Stimulated activated naive CD8-positive, alpha-beta T cell treated with anti-CD3 and anti-CD28 coated beads, Interleukin-15, Interleukin-2, amounts not matched to agents 100 ng/mL and 50 ng/mL, for 24 hours (primary cell): Measurements from ENCODE around the gene ZNF277.

Experiments used
- H3K27ac Mint-ChIP-seq: one replicate; pipeline ENCODE4 v1.8.0; 2021; ENCODE audit warnings: mild to moderate bottlenecking, mixed read lengths
- H3K27me3 Mint-ChIP-seq: one replicate; pipeline ENCODE4 v1.8.0; 2021; ENCODE audit warnings: mixed read lengths
- H3K36me3 Mint-ChIP-seq: one replicate; pipeline ENCODE4 v1.8.0; 2021; ENCODE audit warnings: low read depth, mixed read lengths
- H3K4me1 Mint-ChIP-seq: one replicate; pipeline ENCODE4 v1.8.0; 2021; ENCODE audit warnings: low read depth, mixed read lengths
- H3K4me3 Mint-ChIP-seq: one replicate; pipeline ENCODE4 v1.8.0; 2021; ENCODE audit warnings: mild to moderate bottlenecking, mixed read lengths
- H3K9me3 Mint-ChIP-seq: one replicate; pipeline ENCODE4 v1.8.0; 2021; ENCODE audit warnings: mixed read lengths

ZNF277 gene

DNA sequence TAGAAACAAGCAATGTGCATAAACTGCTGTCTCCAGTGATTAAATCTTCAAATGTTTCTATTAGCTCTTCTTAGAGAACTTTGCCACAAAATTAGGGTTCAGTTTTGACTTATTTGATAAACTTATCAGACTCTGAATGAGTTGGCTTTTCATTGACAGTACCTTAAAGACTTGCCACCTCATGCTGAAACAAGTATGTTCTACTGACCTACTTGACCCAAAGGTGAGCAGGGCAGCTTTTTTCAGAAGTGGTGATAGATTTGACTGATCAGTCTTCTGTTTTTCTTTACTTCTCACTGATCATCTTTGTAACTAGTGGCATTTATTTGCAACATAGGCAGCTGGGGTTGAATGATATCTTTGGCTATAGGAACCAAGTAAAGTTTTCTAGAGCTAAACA, 7.8 kb downstream of the ZNF277 start:
- Mint-ChIP-seq H3K4me1 (peaks cover 21% of the 10 kb centered on the region), H3K4me3 (no peak overlapping the region)

DNA sequence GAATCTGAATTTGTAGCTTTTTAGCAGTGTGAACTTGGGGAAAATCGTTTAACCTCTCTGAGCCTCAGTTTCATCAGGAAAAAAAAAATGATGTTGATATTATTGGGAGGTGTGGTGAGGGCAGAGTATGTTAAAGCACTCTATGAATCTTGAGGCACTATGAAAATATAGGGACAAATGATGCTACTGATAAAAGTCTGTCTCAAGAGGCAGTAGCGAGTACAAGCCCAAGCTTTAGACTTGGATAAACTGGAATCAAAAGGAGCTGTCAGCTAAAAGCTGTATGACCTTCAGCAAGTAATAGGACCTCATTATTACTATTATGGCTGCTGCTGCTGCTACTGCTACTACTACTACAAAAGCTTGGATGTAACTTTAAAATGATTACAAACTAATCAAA, 8.4 kb downstream of the ZNF277 start:
- no peaks in the 10 kb centered on the region for H3K27me3 Mint-ChIP-seq
- no peak overlapping the region for H3K4me3 Mint-ChIP-seq
- H3K9me3 Mint-ChIP-seq, result no peaks in the 10 kb centered on the region
- no peak overlapping the region for H3K27ac Mint-ChIP-seq
- H3K4me1 Mint-ChIP-seq, result peaks cover 21% of the 10 kb centered on the region
- peaks cover 19% of the 10 kb centered on the region for H3K36me3 Mint-ChIP-seq

More for the DNA sequence above, 7.8 kb downstream of the ZNF277 start:
- H3K9me3 Mint-ChIP-seq, result no peaks in the 10 kb centered on the region
- no peak overlapping the region for H3K27ac Mint-ChIP-seq
- H3K36me3 Mint-ChIP-seq, result peaks cover 19% of the 10 kb centered on the region
- H3K27me3 Mint-ChIP-seq, result no peaks in the 10 kb centered on the region

DNA sequence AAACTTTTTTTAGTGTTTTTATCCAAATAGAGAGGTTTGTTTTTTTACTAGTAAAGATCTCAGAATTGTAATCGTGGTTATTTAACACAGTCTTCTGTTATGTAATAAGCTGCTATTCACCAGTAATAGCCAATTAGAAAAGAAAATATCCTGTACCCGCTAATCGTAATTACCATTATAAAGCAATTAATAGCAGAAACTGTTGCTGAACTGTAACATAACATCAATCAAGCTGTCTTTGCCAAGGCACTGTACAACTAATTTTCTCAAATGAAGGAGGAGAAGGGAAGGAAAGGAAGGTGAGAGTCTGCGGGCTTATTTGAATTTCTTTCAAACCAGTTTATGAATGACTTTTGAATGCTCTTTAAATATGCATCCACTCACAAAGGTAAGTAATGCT, 9.3 kb downstream of the ZNF277 start:
- Mint-ChIP-seq H3K4me3 (no peak overlapping the region), H3K27ac (no peak overlapping the region), H3K27me3 (no peaks in the 10 kb centered on the region), H3K4me1 (peaks cover 21% of the 10 kb centered on the region), H3K36me3 (peaks cover 19% of the 10 kb centered on the region), H3K9me3 (no peaks in the 10 kb centered on the region)

DNA sequence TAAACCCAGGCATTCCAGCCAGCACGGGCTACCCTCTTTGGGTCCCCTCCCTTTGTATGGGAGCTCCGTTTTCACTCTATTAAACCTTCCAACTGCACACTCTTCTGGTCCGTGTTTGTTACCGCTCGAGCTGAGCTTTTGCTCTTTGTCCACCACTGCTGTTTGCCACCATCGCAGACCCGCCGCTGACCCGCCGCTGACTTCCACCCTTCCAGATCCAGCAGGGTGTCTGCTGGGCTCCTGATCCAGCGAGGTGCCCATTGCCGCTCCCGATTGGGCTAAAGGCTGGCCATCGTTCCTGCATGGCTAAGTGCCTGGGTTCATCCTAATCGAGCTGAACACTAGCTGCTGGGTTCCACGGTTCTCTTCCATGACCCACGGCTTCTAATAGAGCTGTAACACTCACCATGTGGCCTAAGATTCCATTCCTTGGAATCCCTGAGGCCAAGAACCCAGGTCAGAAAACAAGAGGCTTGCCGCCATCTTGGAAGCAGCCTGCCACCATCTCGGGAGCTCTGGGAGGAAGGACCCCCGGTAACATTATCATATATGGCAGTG, 14.5 kb downstream of the ZNF277 start:
- peaks cover 27% of the 10 kb centered on the region for H3K4me1 Mint-ChIP-seq
- no peak overlapping the region for H3K27ac Mint-ChIP-seq
- H3K36me3 Mint-ChIP-seq, result peaks cover 27% of the 10 kb centered on the region
- H3K27me3 Mint-ChIP-seq, result no peaks in the 10 kb centered on the region
- no peak overlapping the region for H3K4me3 Mint-ChIP-seq
- H3K9me3 Mint-ChIP-seq, result no peaks in the 10 kb centered on the region

DNA sequence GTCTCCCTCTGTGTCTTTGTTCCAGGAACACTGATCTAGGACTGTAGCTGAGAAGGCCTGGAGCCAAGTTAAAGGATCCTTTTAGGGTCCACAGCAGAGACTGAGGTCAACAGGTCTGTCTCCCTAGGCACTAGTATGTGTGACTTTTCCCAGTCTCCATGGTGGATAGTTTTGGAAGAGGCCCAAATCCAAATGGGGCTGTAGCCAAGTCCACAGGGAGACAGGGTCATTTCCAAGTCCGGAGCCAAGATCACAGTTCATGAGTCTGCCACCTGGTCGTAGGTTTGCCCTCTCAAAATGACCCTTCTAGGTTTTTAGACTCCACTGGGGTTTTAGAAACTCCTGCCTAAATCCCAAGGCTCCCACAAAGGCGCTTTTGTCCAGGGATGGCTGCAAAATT, 16.8 kb downstream of the ZNF277 start:
- Mint-ChIP-seq H3K27me3 (no peaks in the 10 kb centered on the region), H3K9me3 (no peaks in the 10 kb centered on the region), H3K36me3 (peaks cover 22% of the 10 kb centered on the region), H3K27ac (no peak overlapping the region), H3K4me1 (peaks cover 20% of the 10 kb centered on the region), H3K4me3 (no peak overlapping the region)

DNA sequence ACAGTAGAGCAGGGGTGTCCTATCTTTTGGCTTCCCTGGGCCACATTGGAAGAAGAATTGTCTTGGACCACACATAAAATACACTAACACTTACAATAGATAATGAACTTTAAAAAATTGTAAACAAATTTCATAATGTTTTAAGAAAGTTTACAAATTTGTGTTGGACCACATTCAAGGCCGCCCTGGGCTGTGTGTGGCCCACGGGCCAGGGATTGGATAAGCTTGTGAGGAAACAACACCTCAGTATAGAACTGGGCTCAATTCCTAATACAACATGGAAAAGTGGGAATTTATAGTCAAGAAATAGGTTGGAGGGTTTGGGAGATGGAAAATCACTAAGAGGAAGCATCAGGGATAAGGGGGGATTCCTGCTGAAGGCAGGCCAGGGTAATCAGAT, 17.7 kb downstream of the ZNF277 start:
- peaks cover 20% of the 10 kb centered on the region for H3K4me1 Mint-ChIP-seq
- no peaks in the 10 kb centered on the region for H3K27me3 Mint-ChIP-seq
- H3K4me3 Mint-ChIP-seq, result no peak overlapping the region
- H3K9me3 Mint-ChIP-seq, result no peaks in the 10 kb centered on the region
- H3K27ac Mint-ChIP-seq, result no peak overlapping the region
- H3K36me3 Mint-ChIP-seq, result peaks cover 15% of the 10 kb centered on the region

DNA sequence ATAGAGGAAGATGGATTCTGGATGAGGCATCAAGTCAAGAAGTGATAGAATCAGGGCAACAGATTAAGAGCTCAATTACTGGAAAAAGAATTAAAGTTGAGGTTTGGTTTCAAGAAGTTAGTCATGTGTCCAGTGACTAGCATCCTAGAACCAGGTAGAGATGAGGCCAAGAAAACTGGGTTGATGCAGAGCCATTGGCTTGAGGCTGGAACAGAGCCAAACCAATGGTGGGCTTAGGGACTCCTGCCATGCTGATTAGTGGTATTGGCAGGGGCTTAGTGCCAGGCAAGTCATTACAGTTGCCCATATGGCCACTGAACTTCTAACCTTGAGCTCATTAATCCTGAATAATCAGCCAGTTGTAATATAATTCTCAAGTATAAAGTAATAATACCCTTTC, 18.5 kb downstream of the ZNF277 start:
- peaks cover 15% of the 10 kb centered on the region for H3K36me3 Mint-ChIP-seq
- H3K9me3 Mint-ChIP-seq, result no peaks in the 10 kb centered on the region
- no peaks in the 10 kb centered on the region for H3K27me3 Mint-ChIP-seq
- no peak overlapping the region for H3K4me3 Mint-ChIP-seq
- H3K27ac Mint-ChIP-seq, result no peak overlapping the region
- H3K4me1 Mint-ChIP-seq, result peaks cover 20% of the 10 kb centered on the region

DNA sequence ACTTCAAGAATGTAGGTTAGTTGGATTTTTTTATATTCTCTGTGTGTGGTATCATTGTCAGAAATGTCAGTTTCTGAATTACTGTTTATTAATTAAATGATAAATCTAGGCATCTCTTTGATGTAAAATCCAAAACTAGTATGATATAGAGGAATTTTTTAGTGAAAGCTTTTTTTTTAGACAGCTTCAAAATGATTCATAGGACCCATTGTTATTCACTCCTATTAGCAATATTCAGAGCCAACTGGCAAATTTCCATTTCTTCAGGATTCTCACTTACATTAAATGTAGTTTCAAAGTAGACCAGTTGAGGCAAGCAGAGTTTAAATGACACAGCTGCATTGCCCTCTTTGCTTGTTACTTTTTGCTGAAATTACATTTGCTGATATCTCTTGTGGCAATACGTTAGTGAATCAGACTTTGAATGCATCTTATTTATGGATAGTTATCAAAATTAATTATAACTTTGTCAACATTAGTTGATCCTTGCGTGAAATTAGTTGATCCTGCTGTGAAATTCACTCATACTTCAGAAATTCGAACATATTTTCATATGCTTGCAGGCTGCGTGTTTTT, 20.3 kb downstream of the ZNF277 start:
- Mint-ChIP-seq H3K27ac (no peak overlapping the region), H3K9me3 (no peaks in the 10 kb centered on the region)

DNA sequence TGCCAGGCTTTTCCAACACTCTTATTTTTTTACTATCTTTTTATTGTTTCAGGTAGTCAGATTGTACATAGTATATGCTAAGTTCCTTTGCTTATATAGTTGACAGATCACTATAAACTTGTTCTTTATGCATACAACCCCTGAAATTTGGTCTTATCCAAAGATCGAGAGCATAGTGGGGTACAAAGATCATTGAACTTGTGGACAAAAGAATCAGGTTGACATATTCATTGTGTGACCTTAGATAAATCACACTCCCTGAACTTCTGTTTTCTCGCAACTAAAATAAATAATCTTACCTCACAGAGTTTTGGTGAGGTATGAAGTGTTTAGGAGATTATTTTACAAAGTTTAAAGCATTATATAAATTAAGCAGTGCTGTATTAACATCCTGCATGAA, 22.1 kb downstream of the ZNF277 start:
- Mint-ChIP-seq H3K4me1 (peaks cover 17% of the 10 kb centered on the region), H3K9me3 (peaks cover 6% of the 10 kb centered on the region), H3K36me3 (peaks cover 19% of the 10 kb centered on the region), H3K4me3 (no peak overlapping the region), H3K27ac (no peak overlapping the region), H3K27me3 (no peaks in the 10 kb centered on the region)

More for the DNA sequence above, 20.3 kb downstream of the ZNF277 start:
- Mint-ChIP-seq H3K27me3 (no peaks in the 10 kb centered on the region), H3K4me1 (peaks cover 20% of the 10 kb centered on the region), H3K36me3 (peaks cover 13% of the 10 kb centered on the region), H3K4me3 (no peak overlapping the region)

DNA sequence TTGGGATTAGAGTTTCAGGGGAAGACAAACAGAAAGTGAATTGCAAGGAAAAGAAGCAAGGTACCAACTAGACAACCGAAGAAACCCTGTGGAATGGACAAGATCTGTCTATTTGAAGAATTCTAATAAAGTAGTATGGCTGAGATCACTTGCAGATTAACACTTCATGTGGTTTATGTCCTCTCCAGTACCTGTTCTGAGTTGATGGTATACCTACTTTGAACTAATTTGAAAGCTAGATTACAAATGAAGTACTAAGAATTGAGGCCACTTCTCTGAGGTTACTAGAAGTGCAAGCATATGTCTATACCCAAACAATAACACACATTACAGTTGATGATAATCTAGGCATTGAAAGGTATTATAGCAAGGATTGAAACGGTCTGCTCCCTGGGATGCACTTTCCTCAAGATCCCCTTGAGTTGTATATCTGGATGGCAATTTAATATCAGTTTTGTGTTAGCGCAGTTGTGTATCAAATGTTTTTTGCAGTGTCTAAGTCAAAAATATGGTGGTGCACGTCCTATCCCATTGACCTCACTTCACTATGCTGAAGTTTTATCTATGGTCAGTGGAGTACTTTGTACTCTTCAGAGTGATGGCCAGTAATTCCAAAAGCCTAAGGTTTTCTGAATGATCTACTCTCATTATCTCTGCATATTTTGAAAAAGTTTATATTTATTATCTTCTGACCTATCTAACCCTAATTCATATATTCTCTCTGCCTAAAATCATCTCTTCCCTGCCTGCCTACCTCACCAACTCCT, 25.9 kb downstream of the ZNF277 start:
- H3K27ac Mint-ChIP-seq, result no peak overlapping the region
- peaks cover 6% of the 10 kb centered on the region for H3K9me3 Mint-ChIP-seq
- no peak overlapping the region for H3K4me3 Mint-ChIP-seq
- no peaks in the 10 kb centered on the region for H3K27me3 Mint-ChIP-seq
- H3K4me1 Mint-ChIP-seq, result peaks cover 5% of the 10 kb centered on the region
- H3K36me3 Mint-ChIP-seq, result peaks cover 26% of the 10 kb centered on the region

DNA sequence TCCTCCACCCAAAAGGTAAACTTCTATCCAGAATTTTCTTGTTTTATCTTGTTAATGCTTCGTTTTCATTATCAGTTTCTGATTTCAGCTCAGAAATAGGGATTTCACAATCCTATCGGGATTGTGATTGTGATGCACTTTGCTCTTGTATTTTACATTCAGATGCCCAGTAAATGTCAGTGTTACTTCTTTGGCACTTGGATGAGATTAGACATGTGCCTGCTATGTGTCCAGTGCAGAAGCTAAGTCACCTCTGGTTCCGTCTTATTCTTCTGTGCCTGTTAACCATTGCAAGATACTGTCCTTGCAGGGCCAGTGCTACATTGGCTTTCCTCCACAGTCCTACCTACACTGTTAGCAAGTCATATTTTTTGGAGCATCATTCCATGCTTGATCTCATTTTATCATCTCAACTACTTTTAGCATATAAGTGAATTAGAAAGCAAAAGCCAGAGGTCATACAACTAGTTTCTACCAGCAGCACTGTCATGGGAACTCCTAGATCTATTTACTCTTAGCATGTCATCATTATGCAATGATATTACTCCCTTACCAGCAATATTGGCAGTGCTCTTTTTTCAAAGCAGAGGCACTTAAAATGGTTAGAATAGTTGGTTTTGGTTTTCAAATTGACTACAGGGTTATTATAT, 26.7 kb downstream of the ZNF277 start:
- peaks cover 5% of the 10 kb centered on the region for H3K4me1 Mint-ChIP-seq
- no peak overlapping the region for H3K4me3 Mint-ChIP-seq
- H3K9me3 Mint-ChIP-seq, result peaks cover 9% of the 10 kb centered on the region
- no peak overlapping the region for H3K27ac Mint-ChIP-seq
- H3K27me3 Mint-ChIP-seq, result no peaks in the 10 kb centered on the region
- H3K36me3 Mint-ChIP-seq, result peaks cover 28% of the 10 kb centered on the region

DNA sequence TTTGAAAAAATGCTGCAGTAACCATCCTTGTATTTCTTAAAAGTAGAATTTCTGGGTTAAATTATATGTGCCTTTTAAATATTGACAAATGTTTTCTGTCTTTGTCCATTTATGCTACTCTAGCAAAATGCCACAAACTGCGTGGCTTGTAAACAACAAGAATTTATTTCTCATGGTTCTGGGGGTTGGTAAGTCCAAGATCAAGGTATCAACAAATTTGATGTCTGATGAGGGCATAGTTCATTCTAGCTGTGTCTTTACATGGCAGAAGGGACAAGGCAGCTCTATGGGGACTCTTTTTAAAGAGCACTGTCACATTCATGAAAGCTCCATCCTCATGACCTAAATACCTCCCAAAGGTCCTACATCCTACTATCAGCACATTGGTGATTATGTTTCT, 27.7 kb downstream of the ZNF277 start:
- Mint-ChIP-seq H3K36me3 (peaks cover 27% of the 10 kb centered on the region), H3K27ac (no peak overlapping the region), H3K27me3 (no peaks in the 10 kb centered on the region), H3K4me3 (no peak overlapping the region), H3K9me3 (peaks cover 9% of the 10 kb centered on the region), H3K4me1 (peaks cover 5% of the 10 kb centered on the region)

DNA sequence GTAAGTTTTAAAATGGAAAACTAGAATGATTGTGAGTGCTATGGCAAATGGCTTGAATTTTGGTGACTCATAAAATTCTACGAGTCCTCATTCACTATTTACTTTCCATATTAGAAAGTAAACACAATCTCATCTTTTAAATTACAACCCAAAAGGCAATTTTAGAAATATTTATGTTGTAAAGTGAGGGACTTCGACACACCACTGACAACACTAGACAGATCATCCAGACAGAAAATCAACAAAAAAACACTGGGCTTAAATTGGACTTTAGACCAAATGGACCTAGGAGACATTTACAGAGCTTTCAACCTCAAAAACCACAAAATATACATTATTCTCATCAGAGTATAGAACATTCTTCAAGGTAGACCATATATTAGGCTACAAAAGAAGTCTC, 30.1 kb downstream of the ZNF277 start:
- Mint-ChIP-seq H3K27me3 (no peaks in the 10 kb centered on the region), H3K9me3 (peaks cover 23% of the 10 kb centered on the region), H3K27ac (no peak overlapping the region), H3K36me3 (peaks cover 42% of the 10 kb centered on the region), H3K4me3 (no peak overlapping the region), H3K4me1 (peaks cover 5% of the 10 kb centered on the region)

DNA sequence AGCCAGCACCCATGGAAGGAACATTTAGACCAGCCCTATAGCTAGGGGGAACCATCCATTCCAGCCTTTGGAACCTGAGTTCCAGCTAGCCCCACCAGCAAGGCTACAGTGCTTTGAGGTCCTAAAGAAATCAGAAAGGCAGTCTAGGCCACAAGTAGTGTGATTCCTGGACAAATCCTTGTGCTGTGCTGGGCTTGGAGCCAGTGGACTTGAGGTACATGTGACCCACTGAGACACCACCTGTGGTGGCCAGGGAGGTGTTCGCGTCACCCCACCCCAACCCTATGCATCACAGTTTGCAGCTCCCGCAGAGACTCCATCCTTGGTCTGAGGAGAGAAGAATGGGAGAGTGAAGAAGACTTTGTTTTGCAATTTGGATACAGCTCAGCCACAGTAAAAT, 31.8 kb downstream of the ZNF277 start:
- Mint-ChIP-seq H3K27me3 (no peaks in the 10 kb centered on the region), H3K36me3 (peaks cover 33% of the 10 kb centered on the region), H3K27ac (no peak overlapping the region), H3K9me3 (peaks cover 19% of the 10 kb centered on the region), H3K4me1 (peaks cover under 1% of the 10 kb centered on the region), H3K4me3 (no peak overlapping the region)

DNA sequence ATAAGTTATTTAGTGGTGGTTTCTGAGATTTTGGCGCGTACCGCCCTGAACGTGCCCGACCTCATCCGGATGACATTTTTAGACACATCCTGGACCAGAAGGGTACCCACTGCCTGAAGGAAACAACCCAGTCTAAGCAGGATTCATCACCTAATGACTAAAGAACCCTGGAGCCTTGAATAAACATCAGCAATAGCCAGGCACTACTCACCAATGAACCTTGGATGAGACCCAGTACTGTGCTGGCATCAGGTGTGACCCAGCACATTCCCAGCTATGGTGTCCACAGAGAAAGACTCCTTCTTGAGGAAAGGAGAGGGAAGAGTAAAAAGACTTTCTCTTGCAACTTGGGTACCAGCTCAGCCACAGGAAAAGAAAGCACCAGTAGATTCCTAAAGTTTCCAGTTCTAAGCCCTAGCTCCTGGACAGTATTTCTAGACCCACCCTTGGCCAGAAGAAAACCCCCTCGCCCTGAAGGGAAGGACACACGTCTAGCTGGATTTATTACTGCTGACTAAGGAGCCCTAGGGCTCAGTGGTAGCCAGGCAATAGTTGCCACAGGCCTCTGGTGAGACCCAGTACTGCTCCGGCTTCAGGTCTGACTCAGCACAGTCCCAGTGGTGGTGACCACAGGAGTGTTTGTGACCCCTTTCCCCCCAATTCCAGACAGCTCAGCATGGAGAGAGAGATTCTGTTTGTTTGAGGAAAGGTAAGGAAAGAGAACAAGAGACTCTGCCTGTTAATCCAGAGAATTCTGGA, 32.5 kb downstream of the ZNF277 start:
- Mint-ChIP-seq H3K36me3 (peaks cover 31% of the 10 kb centered on the region), H3K27me3 (no peaks in the 10 kb centered on the region), H3K9me3 (peaks cover 19% of the 10 kb centered on the region), H3K27ac (no peak overlapping the region), H3K4me3 (no peak overlapping the region), H3K4me1 (no peaks in the 10 kb centered on the region)
